ENCODE results near the gene CAND2.
"Not testable (repeated sequence)": the region's sequence is repeated elsewhere in the genome, so short reads cannot be mapped to it uniquely, and the experiment has no call there.

CAND2 gene

DNA sequence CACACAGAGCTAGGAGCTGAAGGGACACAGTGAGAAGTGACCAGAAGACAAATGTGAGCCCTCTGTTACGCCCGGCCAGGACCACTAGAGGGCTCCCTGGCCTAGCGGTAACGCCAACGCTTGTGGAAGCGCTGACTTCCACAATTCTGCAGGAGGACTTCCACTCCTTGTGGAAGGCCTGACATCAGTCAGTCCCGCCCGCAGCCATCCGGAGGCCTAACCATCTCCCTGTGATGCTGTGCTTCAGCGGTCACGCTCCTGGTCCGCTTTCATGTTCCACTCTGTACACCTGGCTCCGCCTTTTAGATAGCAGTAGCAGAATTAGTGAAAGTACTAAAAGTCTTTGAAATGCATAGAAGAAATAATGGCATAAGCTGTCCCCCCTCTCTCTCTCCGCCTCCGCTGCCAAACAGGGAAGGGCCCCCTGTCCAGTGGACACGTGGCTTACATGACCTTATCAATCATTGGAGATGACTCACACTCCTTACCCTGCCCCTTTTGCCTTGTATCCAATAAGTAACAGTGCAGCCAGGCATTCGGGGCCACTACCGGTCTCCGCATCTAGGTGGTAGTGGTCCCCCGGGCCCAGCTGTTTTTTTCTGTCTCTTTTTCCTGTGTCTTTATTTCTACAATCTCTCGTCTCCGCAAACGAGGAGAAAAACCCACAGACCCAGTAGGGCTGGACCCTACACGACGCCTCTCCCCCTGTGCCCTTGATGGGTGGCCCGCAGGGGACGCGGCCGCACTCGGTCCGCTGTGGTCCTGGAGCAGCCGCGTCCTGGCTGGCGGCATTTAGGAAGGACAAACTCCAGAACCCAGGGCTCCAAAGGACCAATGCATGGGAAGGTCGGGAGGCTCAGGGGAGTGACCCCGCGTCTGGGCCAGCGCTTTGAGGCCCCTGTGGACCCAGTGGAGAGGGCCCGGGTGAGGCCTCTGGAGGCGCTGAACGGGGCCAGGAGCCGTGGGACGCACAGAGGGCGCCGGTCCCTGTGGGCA lies 71.9 kb downstream of the CAND2 start:
- Mint-ChIP-seq H3K36me3 (peaks cover 2% of the 10 kb centered on the region), H3K4me3 (peak overlapping the region; percentile 87), H3K27me3 (peaks cover 5% of the 10 kb centered on the region), H3K9me3 (ENCODE audit: low read depth) (no peaks in the 10 kb centered on the region), H3K4me1 (ENCODE audit: low read depth) (peaks cover 15% of the 10 kb centered on the region), H3K27ac (no peak overlapping the region)

DNA sequence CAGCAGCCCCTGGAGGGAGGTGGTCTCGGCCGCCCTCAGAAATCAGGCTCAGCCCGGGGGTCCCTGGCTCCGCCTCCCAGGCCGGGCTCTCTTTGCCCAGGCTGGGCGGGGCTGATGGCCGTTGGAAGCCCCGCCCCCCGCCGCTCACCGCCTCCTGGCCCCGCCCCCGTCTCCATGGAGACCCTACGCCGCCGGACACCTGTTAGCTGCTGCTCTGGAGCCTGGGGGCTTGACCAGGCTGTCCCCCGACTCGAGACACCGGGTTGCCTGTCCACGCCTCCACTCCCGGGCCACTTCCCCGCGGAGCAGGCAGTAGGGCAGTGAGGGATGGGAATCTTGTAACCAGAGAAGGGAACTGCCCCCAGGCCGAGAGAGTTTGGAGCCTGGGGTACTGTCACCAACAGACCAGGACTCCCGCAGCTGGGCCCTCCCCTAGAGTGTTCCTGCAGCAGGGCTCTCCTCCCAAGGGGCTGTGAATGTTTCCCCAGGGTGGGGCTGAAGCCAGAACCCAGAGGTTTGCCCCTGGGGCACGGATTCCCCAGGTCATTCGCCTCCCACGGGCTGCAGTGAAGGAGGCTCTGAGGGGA lies 72.6 kb downstream of the CAND2 start:
- H3K4me1 Mint-ChIP-seq (ENCODE audit: low read depth): peaks cover 15% of the 10 kb centered on the region
- H3K27me3 Mint-ChIP-seq: peaks cover 5% of the 10 kb centered on the region
- peak overlapping the region; percentile 20 for H3K4me3 Mint-ChIP-seq
- no peaks in the 10 kb centered on the region for H3K9me3 Mint-ChIP-seq (ENCODE audit: low read depth)
- no peak overlapping the region for H3K27ac Mint-ChIP-seq
- peaks cover 2% of the 10 kb centered on the region for H3K36me3 Mint-ChIP-seq

- Mint-ChIP-seq H3K4me3 (no peak overlapping the region), H3K27ac (no peak overlapping the region), H3K4me1 (ENCODE audit: low read depth) (peaks cover 15% of the 10 kb centered on the region), H3K9me3 (ENCODE audit: low read depth) (no peaks in the 10 kb centered on the region), H3K27me3 (peaks cover 12% of the 10 kb centered on the region), H3K36me3 (no peaks in the 10 kb centered on the region)
Measured at GRCh38 chr3:12870942-12871341, 74.5 kb downstream of the CAND2 start.

DNA sequence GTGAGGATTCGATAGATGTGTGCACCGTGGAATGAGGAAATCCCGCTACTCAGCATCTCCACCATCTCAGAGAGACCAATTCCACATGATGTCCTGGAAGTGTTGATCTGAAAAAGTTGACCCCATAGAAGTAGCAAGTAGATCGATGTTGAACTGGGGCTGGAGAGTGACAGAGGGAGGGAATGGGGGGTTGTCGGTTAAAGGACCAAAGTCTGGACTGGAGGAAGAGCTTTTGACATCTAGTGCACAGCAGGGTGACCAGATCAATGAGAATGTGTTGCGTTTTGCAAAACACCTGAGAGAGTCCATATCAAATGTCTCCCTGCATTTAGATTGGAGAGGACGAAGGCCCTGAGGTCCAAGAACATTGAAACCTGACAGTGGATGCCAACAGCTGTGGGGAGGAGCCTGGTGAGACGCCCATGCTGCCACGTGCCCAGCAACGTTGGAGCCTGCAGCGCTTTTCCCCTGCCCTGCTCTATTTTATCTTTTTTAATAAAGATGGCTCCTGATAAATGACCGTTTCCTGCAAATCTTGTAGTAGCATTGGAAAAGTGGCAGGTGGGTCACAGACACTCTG lies 75.0 kb downstream of the CAND2 start:
- Mint-ChIP-seq H3K4me3 (no peak overlapping the region), H3K27ac (no peak overlapping the region), H3K27me3 (peaks cover 12% of the 10 kb centered on the region), H3K4me1 (ENCODE audit: low read depth) (peaks cover 15% of the 10 kb centered on the region), H3K36me3 (no peaks in the 10 kb centered on the region), H3K9me3 (ENCODE audit: low read depth) (no peaks in the 10 kb centered on the region)

- Mint-ChIP-seq H3K4me1 (ENCODE audit: low read depth) (no peaks in the 10 kb centered on the region), H3K27ac (no peak overlapping the region), H3K4me3 (no peak overlapping the region), H3K9me3 (ENCODE audit: low read depth) (no peaks in the 10 kb centered on the region), H3K27me3 (peaks cover 7% of the 10 kb centered on the region), H3K36me3 (no peaks in the 10 kb centered on the region)
Measured at GRCh38 chr3:12875857-12876836, 79.7 kb downstream of the CAND2 start.

- Mint-ChIP-seq H3K9me3 (ENCODE audit: low read depth) (no peaks in the 10 kb centered on the region), H3K27ac (no peak overlapping the region), H3K4me1 (ENCODE audit: low read depth) (no peaks in the 10 kb centered on the region), H3K4me3 (no peak overlapping the region), H3K36me3 (no peaks in the 10 kb centered on the region), H3K27me3 (peaks cover 7% of the 10 kb centered on the region)
Measured at GRCh38 chr3:12877040-12877439, 80.6 kb downstream of the CAND2 start.

DNA sequence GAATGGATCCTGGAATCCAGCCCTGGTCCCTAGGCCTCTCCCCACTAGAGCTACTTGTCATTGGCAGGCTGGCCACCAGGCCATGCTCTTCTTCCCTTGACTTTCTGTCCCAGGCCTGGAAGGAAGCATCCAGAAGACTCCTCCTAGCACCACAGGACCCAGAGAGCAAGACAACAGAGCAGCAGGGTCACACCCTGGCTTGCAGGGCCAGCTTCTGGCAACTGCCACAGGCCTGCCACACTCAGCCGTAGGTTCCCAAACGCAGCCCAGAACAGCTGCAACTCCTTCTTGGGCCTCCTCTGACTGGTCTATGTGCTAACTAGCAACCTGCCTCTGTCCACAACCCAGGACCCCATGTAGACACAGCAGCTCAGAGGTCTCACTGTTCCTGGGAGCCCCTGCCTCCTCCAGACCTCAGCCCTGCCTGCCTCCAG lies 81.7 kb downstream of the CAND2 start:
- Mint-ChIP-seq H3K27ac (no peak overlapping the region), H3K4me3 (no peak overlapping the region), H3K27me3 (peaks cover 7% of the 10 kb centered on the region), H3K4me1 (ENCODE audit: low read depth) (no peaks in the 10 kb centered on the region), H3K36me3 (no peaks in the 10 kb centered on the region), H3K9me3 (ENCODE audit: low read depth) (no peaks in the 10 kb centered on the region)

GRCh38 chr3:12878758-12879157 lies 82.3 kb downstream of the CAND2 start:
- not testable (repeated sequence) for H3K27ac Mint-ChIP-seq; H3K4me3 Mint-ChIP-seq; H3K36me3 Mint-ChIP-seq; H3K9me3 Mint-ChIP-seq (ENCODE audit: low read depth); H3K4me1 Mint-ChIP-seq (ENCODE audit: low read depth); H3K27me3 Mint-ChIP-seq

- Mint-ChIP-seq H3K27ac (no peak overlapping the region), H3K4me3 (no peak overlapping the region), H3K9me3 (ENCODE audit: low read depth) (no peaks in the 10 kb centered on the region), H3K27me3 (peaks cover 7% of the 10 kb centered on the region), H3K4me1 (ENCODE audit: low read depth) (no peaks in the 10 kb centered on the region), H3K36me3 (no peaks in the 10 kb centered on the region)
Measured at GRCh38 chr3:12879191-12879815, 82.8 kb downstream of the CAND2 start.

- not testable (repeated sequence) for H3K27ac Mint-ChIP-seq
Measured at GRCh38 chr3:12881858-12882257, 85.4 kb downstream of the CAND2 start.

GRCh38 chr3:12882336-12883310 lies 86.1 kb downstream of the CAND2 start:
- no peaks in the 10 kb centered on the region for H3K36me3 Mint-ChIP-seq
- peaks cover 13% of the 10 kb centered on the region for H3K4me1 Mint-ChIP-seq (ENCODE audit: low read depth)
- H3K9me3 Mint-ChIP-seq (ENCODE audit: low read depth): no peaks in the 10 kb centered on the region
- H3K27me3 Mint-ChIP-seq: peaks cover 4% of the 10 kb centered on the region
- H3K27ac Mint-ChIP-seq: no peak overlapping the region
- H3K4me3 Mint-ChIP-seq: no peak overlapping the region

More at GRCh38 chr3:12881858-12882257, 85.4 kb downstream of the CAND2 start:
- H3K4me3 Mint-ChIP-seq; H3K27me3 Mint-ChIP-seq; H3K9me3 Mint-ChIP-seq (ENCODE audit: low read depth); H3K36me3 Mint-ChIP-seq: not testable (repeated sequence)
- peaks cover 11% of the 10 kb centered on the region for H3K4me1 Mint-ChIP-seq (ENCODE audit: low read depth)

- peaks cover 4% of the 10 kb centered on the region for H3K27me3 Mint-ChIP-seq
- H3K27ac Mint-ChIP-seq: no peak overlapping the region
- no peaks in the 10 kb centered on the region for H3K9me3 Mint-ChIP-seq (ENCODE audit: low read depth)
- no peak overlapping the region for H3K4me3 Mint-ChIP-seq
- H3K4me1 Mint-ChIP-seq (ENCODE audit: low read depth): peaks cover 13% of the 10 kb centered on the region
- no peaks in the 10 kb centered on the region for H3K36me3 Mint-ChIP-seq
Measured at GRCh38 chr3:12884186-12884680, 87.8 kb downstream of the CAND2 start.
